ES-I3 (cell line): Measurements from ENCODE around the gene SNX1.
A peak's percentile ranks its signal among the peaks of the same experiment; 100 is the strongest.

Source experiments
- H3K36me3 ChIP-seq: 2 replicates; pipeline ENCODE4 v1.6.1; 2013; ENCODE audit warnings: mild to moderate bottlenecking, low read length, control low read depth, moderate library complexity; ENCODE audit not compliant: insufficient read depth
- H3K4me1 ChIP-seq: 2 replicates; pipeline ENCODE4 v1.6.1; 2013; ENCODE audit warnings: mild to moderate bottlenecking, control low read depth, low read length; ENCODE audit not compliant: insufficient read depth
- H3K9ac ChIP-seq: 2 replicates; pipeline ENCODE4 v1.6.1; 2013; ENCODE audit warnings: low read depth, mild to moderate bottlenecking, low read length, moderate library complexity
- H3K9me3 ChIP-seq: 2 replicates; pipeline ENCODE4 v1.6.1; 2013; ENCODE audit warnings: mild to moderate bottlenecking, low read length, moderate library complexity; ENCODE audit not compliant: control insufficient read depth, insufficient read depth

Gene SNX1

DNA sequence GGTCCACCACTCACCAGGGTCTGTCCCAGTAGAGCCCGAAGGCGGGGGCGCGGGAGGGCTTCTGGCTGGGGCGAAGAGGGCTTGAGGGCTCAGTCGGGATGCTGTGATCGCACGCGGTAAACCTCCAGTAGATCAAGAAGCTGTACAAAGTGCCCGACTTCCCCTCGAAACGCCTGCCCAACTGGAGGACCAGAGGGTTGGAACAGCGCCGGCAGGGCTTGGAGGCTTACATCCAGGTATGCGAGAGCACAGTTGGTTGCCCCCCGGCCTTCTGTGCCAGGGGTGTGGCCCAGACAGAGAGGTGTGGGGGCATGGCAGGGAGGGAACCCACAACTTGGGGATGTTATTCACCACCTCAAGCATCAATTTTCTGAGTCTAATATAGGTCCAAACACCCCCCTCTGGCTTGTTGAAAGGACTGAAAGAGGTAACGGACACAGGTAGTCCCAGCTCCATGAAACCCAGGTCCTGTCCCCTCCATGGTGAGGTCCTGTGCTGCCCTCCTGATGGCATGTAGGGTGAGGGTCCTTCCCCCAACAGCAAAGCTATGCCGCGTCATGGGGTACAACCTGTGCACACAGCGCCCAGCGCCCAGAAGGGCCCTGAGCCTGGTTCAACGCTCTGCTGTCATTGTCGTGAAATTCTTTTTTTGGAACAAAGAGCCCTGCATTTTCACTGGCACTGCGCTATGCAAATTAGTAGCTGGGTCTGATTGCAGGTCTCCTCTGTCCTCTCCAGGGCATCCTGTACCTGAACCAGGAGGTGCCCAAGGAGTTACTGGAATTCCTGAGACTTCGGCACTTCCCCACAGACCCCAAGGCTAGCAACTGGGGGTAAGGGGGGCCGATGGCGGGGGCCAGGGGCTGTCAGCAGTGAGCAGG lies 57.0 kb downstream of the SNX1 start:
- Histone ChIP-seq H3K9ac (peak overlapping the region; percentile 73), H3K9me3 (no peaks in the 10 kb centered on the region), H3K4me1 (no peaks in the 10 kb centered on the region), H3K36me3 (peaks cover 13% of the 10 kb centered on the region)

DNA sequence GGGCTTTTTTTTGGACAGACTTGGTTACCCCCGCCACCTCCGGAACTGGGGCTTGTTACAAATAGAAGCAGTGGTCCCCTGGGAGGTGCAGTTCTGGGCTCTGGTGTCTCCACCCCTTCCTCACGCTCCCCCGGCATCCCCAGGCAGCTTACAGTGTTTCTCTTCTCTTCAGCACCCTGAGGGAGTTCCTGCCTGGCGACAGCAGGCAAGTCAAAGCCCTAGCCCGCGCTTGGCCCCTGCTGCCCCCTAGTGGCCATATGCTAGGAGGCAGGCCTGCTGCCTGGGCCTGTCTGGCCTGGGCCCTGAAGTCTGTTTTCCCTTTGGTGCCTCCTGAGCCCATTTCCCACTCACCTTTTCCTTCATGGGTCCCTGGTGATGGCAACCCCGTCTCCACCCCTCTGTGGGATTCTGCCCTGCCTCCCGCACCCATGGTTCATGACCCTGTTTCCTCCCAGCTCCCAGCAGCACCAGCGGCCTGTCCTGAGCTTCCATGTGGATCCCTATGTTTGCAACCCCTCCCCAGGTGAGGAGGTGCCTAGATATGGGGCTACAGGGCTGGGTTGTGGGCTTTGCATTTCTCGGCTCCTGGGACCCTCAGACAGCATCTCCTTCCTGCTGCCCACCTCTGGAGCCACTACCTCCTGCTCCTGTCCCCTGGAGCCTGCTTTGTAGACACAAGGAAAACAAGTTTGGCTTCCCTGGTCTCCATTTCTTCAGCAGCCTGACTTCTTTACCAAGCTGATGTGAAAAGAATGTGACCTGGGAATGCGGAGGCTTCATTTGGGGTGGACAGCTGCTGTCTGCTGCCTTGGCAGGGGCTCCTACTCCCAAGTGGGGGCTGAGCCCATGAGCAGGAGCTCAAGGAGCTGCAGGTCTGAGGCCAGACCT lies 57.9 kb downstream of the SNX1 start:
- H3K4me1 ChIP-seq: no peaks in the 10 kb centered on the region
- peak overlapping the region; percentile 73; the same call in 1 of the 2 replicates for H3K9ac ChIP-seq
- peaks cover 19% of the 10 kb centered on the region for H3K36me3 ChIP-seq
- no peaks in the 10 kb centered on the region for H3K9me3 ChIP-seq

DNA sequence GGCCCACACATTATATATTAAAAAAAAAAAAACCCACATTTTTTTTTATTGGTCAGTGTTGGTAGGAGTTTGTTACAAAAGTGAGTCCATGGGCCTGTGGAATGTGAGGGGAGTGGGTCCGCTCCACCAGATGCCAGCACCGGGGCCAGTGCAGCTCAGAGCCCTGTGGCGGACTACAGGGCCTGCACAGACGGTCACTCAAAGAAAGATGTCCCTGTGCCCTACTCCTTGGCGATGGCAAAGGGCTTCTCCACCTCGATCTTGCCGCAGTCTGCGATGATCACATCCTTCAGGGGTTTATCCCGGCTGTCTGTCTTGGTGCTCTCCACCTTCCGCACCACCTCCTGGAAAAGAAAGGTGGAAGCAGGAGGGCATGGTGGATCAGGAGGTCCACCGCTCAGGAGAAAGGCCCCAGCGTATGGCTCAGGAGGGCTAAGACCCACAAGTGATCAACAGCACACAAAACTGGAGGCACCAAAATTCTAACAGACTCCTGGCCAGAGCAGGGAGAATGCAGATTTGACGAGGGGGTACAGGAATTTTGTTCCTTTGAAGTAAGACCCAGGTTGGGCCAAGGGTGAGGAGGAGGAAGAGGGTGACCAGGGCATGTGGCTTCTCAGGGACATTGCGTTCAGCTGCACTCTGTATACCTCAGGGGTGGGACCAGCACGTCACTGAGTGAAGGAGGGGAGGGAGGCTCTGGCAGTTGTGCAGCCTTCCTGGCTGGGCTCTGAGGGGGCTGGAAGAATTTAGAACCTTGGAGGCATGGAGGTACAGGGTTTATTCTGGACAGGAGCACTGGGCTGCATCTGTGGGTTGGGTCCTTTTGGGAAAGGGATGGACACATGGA lies 60.2 kb downstream of the SNX1 start:
- Histone ChIP-seq H3K36me3 (peaks cover 32% of the 10 kb centered on the region), H3K9me3 (no peaks in the 10 kb centered on the region), H3K4me1 (no peaks in the 10 kb centered on the region), H3K9ac (no peak overlapping the region)

DNA sequence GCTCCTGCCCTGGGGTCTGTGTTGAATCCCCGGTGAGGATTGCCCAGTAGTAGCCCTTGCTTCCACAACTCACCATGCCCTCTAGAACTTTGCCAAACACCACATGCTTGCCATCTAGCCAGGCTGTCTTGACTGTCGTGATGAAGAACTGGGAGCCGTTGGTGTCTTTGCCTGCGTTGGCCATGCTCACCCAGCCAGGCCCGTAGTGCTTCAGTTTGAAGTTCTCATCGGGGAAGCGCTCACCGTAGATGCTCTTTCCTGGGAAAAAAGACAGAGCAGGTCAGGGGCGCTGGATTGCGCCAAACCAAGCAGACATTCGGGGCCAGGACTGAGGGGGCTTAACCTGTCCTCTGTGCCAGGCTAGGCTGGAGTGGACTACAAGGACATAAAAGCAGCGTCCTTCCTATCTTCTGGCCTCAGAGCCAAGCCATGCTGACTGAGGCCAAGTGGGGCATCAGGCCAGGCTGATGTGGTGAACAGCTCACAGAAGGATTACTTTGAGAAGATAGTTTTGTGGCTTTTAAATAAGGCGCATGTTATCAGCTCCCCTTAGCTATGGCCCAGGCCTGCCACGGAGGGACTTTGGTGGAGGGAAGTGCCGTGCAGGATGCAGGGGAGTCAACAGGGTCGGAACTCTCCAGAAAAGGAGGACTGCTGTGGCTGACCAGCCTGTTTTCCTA lies 61.0 kb downstream of the SNX1 start:
- H3K9ac ChIP-seq: no peak overlapping the region
- no peaks in the 10 kb centered on the region; the same call in 1 of the 2 replicates for H3K4me1 ChIP-seq
- H3K9me3 ChIP-seq: no peaks in the 10 kb centered on the region
- H3K36me3 ChIP-seq: peaks cover 32% of the 10 kb centered on the region

DNA sequence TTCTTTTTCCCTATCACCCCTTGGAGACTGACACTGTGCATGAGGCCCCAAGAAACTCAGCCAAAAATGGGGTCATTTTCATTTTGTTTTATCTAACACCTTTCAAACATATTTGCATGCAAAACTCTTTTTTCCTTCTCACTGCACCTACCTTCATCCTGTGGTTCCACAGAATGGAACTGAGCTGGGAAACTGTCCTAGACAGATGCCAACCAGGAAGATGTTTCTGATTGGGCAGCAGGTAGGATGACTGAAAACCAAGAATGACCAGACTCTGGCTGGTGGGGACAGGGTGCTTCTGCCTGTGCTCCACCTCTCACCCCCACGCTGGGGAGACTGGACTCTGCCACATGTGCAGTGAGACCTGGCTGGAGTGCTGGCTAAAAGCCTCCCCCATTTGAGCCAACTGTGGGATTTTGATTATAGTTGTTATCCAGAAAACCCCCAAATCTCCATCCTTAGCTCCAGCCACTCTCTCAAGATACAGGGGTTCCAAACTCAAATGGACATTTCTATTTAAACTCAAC lies 61.9 kb downstream of the SNX1 start:
- Histone ChIP-seq H3K9me3 (no peaks in the 10 kb centered on the region), H3K9ac (no peak overlapping the region), H3K4me1 (no peaks in the 10 kb centered on the region; the same call in 1 of the 2 replicates), H3K36me3 (peaks cover 34% of the 10 kb centered on the region)

DNA sequence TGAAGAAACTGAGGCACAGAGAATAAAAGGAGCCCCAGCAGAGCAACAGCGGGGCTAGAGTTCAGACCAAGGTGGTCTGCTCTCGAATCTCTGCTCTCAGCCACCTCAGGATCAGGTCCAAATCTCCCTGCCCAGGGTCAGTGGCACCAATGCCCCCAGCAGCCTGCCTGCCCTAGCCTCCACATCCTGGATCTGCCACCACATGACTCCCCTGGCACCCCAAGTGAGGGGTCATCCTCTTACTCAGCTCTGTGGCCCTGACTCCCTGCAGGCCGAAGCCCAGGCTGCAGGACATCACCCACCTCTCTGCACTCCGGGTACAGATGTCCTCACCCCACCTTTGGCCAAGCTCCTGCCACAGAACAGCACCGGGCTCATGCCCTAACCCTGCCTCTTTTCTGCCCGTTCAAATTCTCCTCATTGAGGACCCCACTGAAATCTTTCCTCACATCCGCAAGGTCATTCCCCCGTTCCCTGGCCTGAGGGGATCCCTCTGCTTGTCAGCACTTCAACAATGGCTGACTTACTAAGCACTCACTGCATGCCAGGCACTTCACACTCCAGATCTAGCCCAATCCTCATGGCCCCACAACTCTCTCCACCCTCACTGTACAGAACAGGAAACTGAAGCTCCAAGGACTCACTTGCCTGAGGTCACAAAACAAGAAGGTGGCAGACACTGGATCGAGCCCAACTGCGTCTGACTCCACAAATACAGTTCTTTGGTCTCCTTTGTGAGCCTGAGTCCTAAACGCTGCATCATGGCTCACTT lies 62.8 kb downstream of the SNX1 start:
- peaks cover under 1% of the 10 kb centered on the region; the same call in 1 of the 2 replicates for H3K4me1 ChIP-seq
- H3K9ac ChIP-seq: no peak overlapping the region
- peaks cover 34% of the 10 kb centered on the region for H3K36me3 ChIP-seq
- no peaks in the 10 kb centered on the region for H3K9me3 ChIP-seq

DNA sequence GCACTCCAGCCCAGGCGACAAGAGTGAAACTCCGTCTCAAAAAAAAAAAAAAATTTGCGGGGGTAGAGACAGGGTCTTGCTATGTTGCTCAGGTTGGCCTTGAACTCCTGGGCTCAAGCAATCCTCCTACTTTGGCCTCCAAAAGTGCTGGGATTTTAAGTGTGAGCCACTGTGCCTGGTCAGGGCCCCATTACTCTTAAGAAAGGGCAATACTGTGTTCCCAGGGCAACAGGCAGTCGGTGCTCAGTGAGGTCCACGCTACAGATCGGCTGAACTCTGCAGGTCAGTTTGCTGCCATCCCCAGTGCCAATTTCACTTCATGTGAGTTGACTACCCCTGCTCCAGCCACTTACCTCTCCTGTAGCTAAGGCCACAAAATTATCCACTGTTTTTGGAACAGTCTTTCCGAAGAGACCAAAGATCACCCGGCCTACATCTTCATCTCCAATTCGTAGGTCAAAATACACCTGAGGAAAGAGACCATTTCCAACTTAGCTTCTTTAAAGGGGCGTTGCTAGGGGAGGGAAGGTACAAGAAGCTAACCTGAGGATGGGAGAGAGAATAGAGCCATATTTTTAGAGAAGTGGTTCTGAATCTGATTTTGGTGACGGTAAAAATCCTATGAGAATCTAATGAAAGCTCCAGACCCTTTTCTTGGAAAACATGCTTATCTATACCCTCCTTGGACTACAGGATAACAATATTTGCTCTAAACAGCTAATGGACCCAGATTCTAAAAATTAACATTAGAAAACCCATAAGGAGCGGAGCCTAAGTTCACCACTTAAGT lies 66.1 kb downstream of the SNX1 start:
- H3K9ac ChIP-seq: peak overlapping the region; percentile 90
- no peaks in the 10 kb centered on the region for H3K9me3 ChIP-seq
- H3K36me3 ChIP-seq: peaks cover 27% of the 10 kb centered on the region
- H3K4me1 ChIP-seq: peaks cover 9% of the 10 kb centered on the region

DNA sequence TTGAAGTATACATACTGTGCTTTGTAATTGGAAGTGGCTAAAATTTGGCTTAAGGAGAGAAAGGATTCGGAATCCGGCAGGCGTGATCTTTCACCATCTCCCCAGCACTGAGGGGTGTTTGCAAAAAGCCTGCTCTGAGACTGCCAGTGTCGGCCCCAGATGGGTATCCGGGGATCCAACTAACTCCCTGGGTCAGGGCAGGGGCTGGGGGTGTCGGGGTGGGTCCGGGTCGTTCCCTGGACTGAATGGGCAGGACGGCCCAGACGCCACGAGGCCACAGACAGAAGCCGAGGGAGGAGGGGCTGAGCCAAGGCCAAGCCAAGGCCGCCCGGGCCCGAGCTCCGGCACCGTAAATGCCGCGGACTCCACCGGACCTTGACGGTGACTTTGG lies 66.7 kb downstream of the SNX1 start:
- Histone ChIP-seq H3K4me1 (peaks cover 9% of the 10 kb centered on the region), H3K9ac (peak overlapping the region; percentile 90), H3K36me3 (peaks cover 24% of the 10 kb centered on the region), H3K9me3 (no peaks in the 10 kb centered on the region)

DNA sequence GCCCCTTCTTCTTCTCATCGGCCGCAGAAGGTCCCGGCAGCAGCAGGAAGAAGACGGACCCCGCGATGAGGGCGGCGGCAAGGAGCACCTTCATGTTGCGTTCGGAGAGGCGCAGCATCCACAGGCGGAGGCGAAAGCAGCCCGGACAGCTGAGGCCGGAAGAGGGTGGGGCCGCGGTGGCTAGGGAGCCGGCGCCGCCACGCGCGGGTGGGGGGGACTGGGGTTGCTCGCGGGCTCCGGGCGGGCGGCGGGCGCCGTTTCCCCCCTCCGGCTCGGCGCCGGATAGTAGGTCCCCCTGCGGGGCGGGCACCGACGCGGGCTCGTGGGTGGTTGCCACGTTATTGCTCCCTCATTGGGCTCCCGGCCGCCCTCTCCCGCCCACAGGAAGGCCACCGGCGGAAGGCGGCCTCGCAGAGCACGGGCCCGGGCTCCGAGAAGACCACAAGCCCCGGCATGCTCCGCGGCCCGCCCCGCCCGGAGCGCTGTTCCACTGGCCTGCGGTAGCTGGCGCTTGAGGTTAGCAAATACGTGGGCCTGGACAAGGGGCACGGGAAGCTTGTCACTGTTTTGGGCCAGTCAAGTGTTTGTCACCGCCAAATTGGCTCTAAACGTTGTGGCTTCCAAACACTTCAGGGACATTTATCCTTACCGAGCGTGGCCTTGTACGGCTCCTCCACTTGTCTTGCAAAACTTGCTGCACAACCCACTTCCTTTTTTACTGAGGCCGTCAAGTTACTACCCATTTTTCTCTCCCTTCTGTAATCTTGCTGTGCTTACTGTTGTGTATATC lies 67.3 kb downstream of the SNX1 start, which contains the start of gene PPIB:
TSS of gene PPIB (minus strand) at position 154 of the 790 bp plus-strand sequence. CDS start at position 118, 36 bp downstream.
- Histone ChIP-seq H3K9me3 (no peaks in the 10 kb centered on the region), H3K36me3 (peaks cover 18% of the 10 kb centered on the region), H3K4me1 (peaks cover 9% of the 10 kb centered on the region), H3K9ac (peak within 1 kb of the TSS; percentile 90)

DNA sequence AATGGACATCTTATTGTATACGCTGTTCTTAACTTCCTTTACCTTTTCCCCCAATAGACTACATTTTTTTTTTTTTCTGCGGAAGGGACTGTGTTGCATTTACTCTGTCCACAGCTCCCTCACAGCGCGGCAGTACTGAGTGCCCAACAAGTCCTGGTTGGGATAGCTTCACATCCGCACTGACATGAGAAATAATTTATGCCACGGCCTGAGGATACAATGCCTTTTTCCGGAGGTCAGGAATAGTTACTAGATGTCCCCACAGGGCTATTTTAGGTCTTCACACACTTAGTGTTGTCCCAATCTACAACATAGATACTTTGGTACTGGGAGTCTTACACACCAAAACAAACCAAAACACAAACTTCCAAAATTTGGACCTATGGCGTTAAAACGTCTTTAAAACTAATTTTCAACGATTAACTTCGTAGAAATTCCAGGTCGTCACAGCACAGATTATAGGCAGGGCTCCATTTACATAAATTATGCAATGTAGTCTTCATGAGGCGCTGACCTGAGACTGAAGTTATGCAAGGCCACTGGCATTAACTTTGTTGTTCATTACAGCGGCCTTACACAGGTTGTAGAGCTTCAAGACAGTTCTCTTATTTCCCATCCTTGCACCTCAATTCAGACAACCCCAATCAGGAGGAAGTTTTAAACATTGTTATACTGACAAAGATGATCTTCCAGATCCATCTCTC lies 68.0 kb downstream of the SNX1 start:
- Histone ChIP-seq H3K9me3 (no peaks in the 10 kb centered on the region), H3K9ac (peak overlapping the region; percentile 48), H3K36me3 (peaks cover 14% of the 10 kb centered on the region), H3K4me1 (peaks cover 9% of the 10 kb centered on the region)

DNA sequence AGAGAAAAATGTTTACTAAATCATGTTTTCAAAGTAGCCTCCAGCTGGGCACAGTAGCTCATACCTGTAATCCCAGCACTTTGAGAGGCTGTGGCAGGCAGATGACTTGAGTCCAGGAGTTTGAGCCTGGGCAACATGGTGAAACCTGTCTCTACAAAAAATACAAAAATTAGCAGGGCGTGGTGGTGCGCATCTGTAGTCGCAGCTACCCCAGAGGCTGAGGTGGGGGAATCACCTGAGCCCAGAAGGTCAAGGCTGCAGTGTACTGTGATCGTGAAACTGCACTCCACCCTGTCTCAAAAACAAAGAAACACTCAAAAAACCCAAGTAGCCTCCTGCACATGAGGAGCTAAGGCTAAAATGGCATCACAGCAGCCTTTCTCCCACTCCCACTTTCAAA lies 68.7 kb downstream of the SNX1 start:
- no peaks in the 10 kb centered on the region for H3K9me3 ChIP-seq
- H3K9ac ChIP-seq: no peak overlapping the region
- peaks cover 12% of the 10 kb centered on the region for H3K36me3 ChIP-seq
- H3K4me1 ChIP-seq: peaks cover 9% of the 10 kb centered on the region
